KMS-11 (cell line): ENCODE results near the gene DLL1.

Experiments
- H2AFZ ChIP-seq: fragments of 200-600 bp; sonication (generic); 2 replicates; pipeline ENCODE4 v1.6.1; 2016; ENCODE audit warnings: antibody characterized with exemption, mixed run types, low read depth
- H3K27ac ChIP-seq: fragments of 200-600 bp; sonication (generic); 2 replicates; pipeline ENCODE4 v1.6.1; 2016; ENCODE audit warnings: mild to moderate bottlenecking, mixed run types
- H3K27me3 ChIP-seq: fragments of 200-600 bp; sonication (generic); 2 replicates; pipeline ENCODE4 v1.6.1; 2017; ENCODE audit warnings: mild to moderate bottlenecking, low read depth, mixed run types, moderate library complexity; ENCODE audit not compliant: insufficient read depth
- H3K36me3 ChIP-seq: fragments of 200-600 bp; sonication (generic); 2 replicates; pipeline ENCODE4 v1.6.1; 2017; ENCODE audit warnings: mild to moderate bottlenecking, mixed run types; ENCODE audit not compliant: insufficient read depth
- H3K4me1 ChIP-seq: fragments of 200-600 bp; sonication (generic); 2 replicates; pipeline ENCODE4 v1.6.1; 2016; ENCODE audit warnings: mild to moderate bottlenecking, low read depth, mixed run types; ENCODE audit not compliant: poor library complexity, severe bottlenecking
- H3K4me2 ChIP-seq: fragments of 200-600 bp; sonication (generic); 2 replicates; pipeline ENCODE4 v1.7.0; 2016; ENCODE audit warnings: mild to moderate bottlenecking, mixed run types
- H3K4me3 ChIP-seq: fragments of 200-600 bp; sonication (generic); IDR thresholded peaks from 2 replicates; pipeline ENCODE4 v1.6.1; 2017; ENCODE audit warnings: low read depth, low read length, mixed read lengths; ENCODE audit not compliant: insufficient read depth
- H3K79me2 ChIP-seq: fragments of 200-600 bp; sonication (generic); 2 replicates; pipeline ENCODE4 v1.6.1; 2016; ENCODE audit warnings: low read depth, mixed run types; ENCODE audit not compliant: insufficient read depth
- H3K9ac ChIP-seq: fragments of 200-600 bp; sonication (generic); 2 replicates; pipeline ENCODE4 v1.6.1; 2016; ENCODE audit warnings: mild to moderate bottlenecking, mixed run types
- H4K20me1 ChIP-seq: fragments of 200-600 bp; sonication (generic); 2 replicates; pipeline ENCODE4 v1.6.1; 2016; ENCODE audit warnings: mild to moderate bottlenecking, mixed run types; ENCODE audit not compliant: insufficient read depth
- CTCF ChIP-seq: fragments of 200-600 bp; sonication (generic); conservative IDR thresholded peaks from 2 replicates; pipeline ENCODE4 v1.6.1; 2017; ENCODE audit warnings: low read depth, mild to moderate bottlenecking, antibody characterized with exemption, low read length, moderate library complexity, mixed read lengths

Gene DLL1

GRCh38 chr6:170262489-170263088 is 28.3 kb downstream of the DLL1 start:
- Histone ChIP-seq H3K27me3 (no peaks in the 10 kb centered on the region; the same call in 1 of the 2 replicates), H2AFZ (no peak overlapping the region), H3K27ac (no peak overlapping the region), H3K36me3 (no peaks in the 10 kb centered on the region), H3K9ac (no peak overlapping the region), H3K4me3 (no peak overlapping the region), H3K4me2 (no peak overlapping the region), H4K20me1 (no peaks in the 10 kb centered on the region), H3K4me1 (no peaks in the 10 kb centered on the region), H3K79me2 (no peaks in the 10 kb centered on the region)
- TF ChIP-seq CTCF, result no peak

GRCh38 chr6:170261643-170262488 is 29.0 kb downstream of the DLL1 start:
- Histone ChIP-seq H3K4me1 (no peaks in the 10 kb centered on the region), H3K36me3 (no peaks in the 10 kb centered on the region), H3K27ac (no peak overlapping the region), H4K20me1 (no peaks in the 10 kb centered on the region), H2AFZ (no peak overlapping the region), H3K4me3 (no peak overlapping the region), H3K4me2 (no peak overlapping the region), H3K27me3 (no peaks in the 10 kb centered on the region; the same call in 1 of the 2 replicates), H3K79me2 (no peaks in the 10 kb centered on the region), H3K9ac (no peak overlapping the region)
- TF ChIP-seq CTCF, result no peak

GRCh38 chr6:170260686-170261085 is 30.2 kb downstream of the DLL1 start:
- no peak overlapping the region for H3K9ac ChIP-seq
- H3K27ac ChIP-seq, result no peak overlapping the region
- H3K4me2 ChIP-seq, result no peak overlapping the region
- no peaks in the 10 kb centered on the region; the same call in 1 of the 2 replicates for H3K27me3 ChIP-seq
- no peaks in the 10 kb centered on the region for H4K20me1 ChIP-seq
- H3K4me3 ChIP-seq, result no peak overlapping the region
- no peaks in the 10 kb centered on the region for H3K79me2 ChIP-seq
- TF ChIP-seq CTCF, result no peak
- H2AFZ ChIP-seq, result no peak overlapping the region
- H3K36me3 ChIP-seq, result no peaks in the 10 kb centered on the region
- H3K4me1 ChIP-seq, result no peaks in the 10 kb centered on the region

- Histone ChIP-seq H2AFZ (no peak overlapping the region), H4K20me1 (no peaks in the 10 kb centered on the region), H3K4me2 (no peak overlapping the region), H3K4me1 (no peaks in the 10 kb centered on the region), H3K9ac (no peak overlapping the region), H3K27me3 (no peaks in the 10 kb centered on the region; the same call in 1 of the 2 replicates), H3K36me3 (no peaks in the 10 kb centered on the region), H3K27ac (no peak overlapping the region), H3K79me2 (no peaks in the 10 kb centered on the region), H3K4me3 (no peak overlapping the region)
- TF ChIP-seq CTCF, result no peak
These were observed 31.6 kb downstream of the DLL1 start for GRCh38 chr6:170259278-170259677.
